Activated CD4-positive, alpha-beta T cell treated with anti-CD3 and anti-CD28 coated beads, Interleukin-2, amount 10 ng/mL, durations not matched to agents 7 days and 5 days (primary cell): ENCODE data around the gene YOD1. TPM values are rescaled to one million over a fixed set of nuclear protein-coding genes. Genes with fewer than 3 reads are reported as not detected.

Experiments
- CTCF ChIA-PET: fragments of 350-600 bp; sonication (Branson Sonifier 250); formaldehyde crosslinking; loops from one replicate; lab custom pipeline; 2021; ENCODE audit warnings: antibody characterized with exemption; lab: Charles Lee
- POLR2A ChIA-PET: fragments of 350-600 bp; sonication (Branson Sonifier 250); formaldehyde crosslinking; loops from one replicate; lab custom pipeline; 2021; ENCODE audit warnings: antibody characterized with exemption; lab: Charles Lee
- DNase-seq: peaks from one replicate; pipeline ENCODE4 v3.0.0-alpha.2; 2020
- H3K27ac Mint-ChIP-seq: one replicate; pipeline ENCODE4 v1.8.0; 2021; ENCODE audit warnings: mild to moderate bottlenecking, moderate library complexity, mixed read lengths
- H3K27me3 Mint-ChIP-seq: one replicate; pipeline ENCODE4 v1.8.0; 2021; ENCODE audit warnings: mixed read lengths
- H3K36me3 Mint-ChIP-seq: one replicate; pipeline ENCODE4 v1.8.0; 2021; ENCODE audit warnings: low read depth, mixed read lengths
- H3K4me1 Mint-ChIP-seq: one replicate; pipeline ENCODE4 v1.8.0; 2021; ENCODE audit warnings: mixed read lengths
- H3K4me3 Mint-ChIP-seq: one replicate; pipeline ENCODE4 v1.8.0; 2021; ENCODE audit warnings: mild to moderate bottlenecking, moderate library complexity, mixed read lengths
- H3K9me3 Mint-ChIP-seq: one replicate; pipeline ENCODE4 v1.8.0; 2021; ENCODE audit warnings: mixed read lengths
- total RNA-seq, 2 experiments: library from RNA; stranded (reverse); gene quantifications; one replicate each; pipeline ENCODE4 v1.2.3, GENCODE V29; 2021

YOD1 gene
- total RNA-seq, 2 experiments from 2014 or later: 7.3 TPM

GRCh38 chr1:207007352-207008033 lies 43.5 kb downstream of the YOD1 start:
- DNase-seq: no peak
- peaks cover 29% of the 10 kb centered on the region for H3K27me3 Mint-ChIP-seq
- CTCF ChIA-PET: no interaction called here
- POLR2A ChIA-PET: no interaction called here
- no peak overlapping the region for H3K27ac Mint-ChIP-seq
- H3K9me3 Mint-ChIP-seq: no peaks in the 10 kb centered on the region
- no peaks in the 10 kb centered on the region for H3K4me1 Mint-ChIP-seq
- no peak overlapping the region for H3K4me3 Mint-ChIP-seq
- no peaks in the 10 kb centered on the region for H3K36me3 Mint-ChIP-seq

- H3K27me3 Mint-ChIP-seq: peaks cover 23% of the 10 kb centered on the region
- no peaks in the 10 kb centered on the region for H3K36me3 Mint-ChIP-seq
- ChIA-PET CTCF (no interaction called here), POLR2A (no interaction called here)
- no peak overlapping the region for H3K4me3 Mint-ChIP-seq
- H3K4me1 Mint-ChIP-seq: no peaks in the 10 kb centered on the region
- H3K9me3 Mint-ChIP-seq: no peaks in the 10 kb centered on the region
- no peak for DNase-seq
- no peak overlapping the region for H3K27ac Mint-ChIP-seq
Measured at GRCh38 chr1:207006914-207007313, 44.1 kb downstream of the YOD1 start.

GRCh38 chr1:207006083-207006482 lies 44.9 kb downstream of the YOD1 start:
- CTCF ChIA-PET: interaction anchor here (1.0 kb wide), 2 partner anchors 20 to 60 kb away, joined by 3 read pairs; partner anchors contain the start of gene PIGR
- no peaks in the 10 kb centered on the region for H3K9me3 Mint-ChIP-seq
- no peak overlapping the region for H3K27ac Mint-ChIP-seq
- DNase-seq: no peak
- peaks cover 19% of the 10 kb centered on the region for H3K27me3 Mint-ChIP-seq
- H3K4me3 Mint-ChIP-seq: no peak overlapping the region
- H3K36me3 Mint-ChIP-seq: no peaks in the 10 kb centered on the region
- POLR2A ChIA-PET: no interaction called here
- no peaks in the 10 kb centered on the region for H3K4me1 Mint-ChIP-seq

- DNase-seq: peak; percentile 54
- Mint-ChIP-seq H3K4me1 (no peaks in the 10 kb centered on the region), H3K36me3 (no peaks in the 10 kb centered on the region), H3K9me3 (no peaks in the 10 kb centered on the region), H3K27ac (no peak overlapping the region), H3K27me3 (peaks cover 18% of the 10 kb centered on the region), H3K4me3 (no peak overlapping the region)
- CTCF ChIA-PET: interaction anchor here (0.8 to 1.8 kb wide), 8 partner anchors 15 to 66 kb away, joined by 3 to 4 read pairs (median 3); partner anchors contain the start of gene PIGR
- POLR2A ChIA-PET: no interaction called here
Measured at GRCh38 chr1:207004931-207005830, 45.8 kb downstream of the YOD1 start.

- Mint-ChIP-seq H3K4me1 (no peaks in the 10 kb centered on the region), H3K9me3 (no peaks in the 10 kb centered on the region), H3K36me3 (no peaks in the 10 kb centered on the region), H3K4me3 (no peak overlapping the region), H3K27me3 (peaks cover 27% of the 10 kb centered on the region), H3K27ac (no peak overlapping the region)
- ChIA-PET CTCF (interaction anchor here (1.2 to 1.8 kb wide), 3 partner anchors 12 to 21 kb away, joined by 3 to 4 read pairs (median 4); no protein-coding TSS in a partner anchor), POLR2A (no interaction called here)
- DNase-seq: no peak
Measured at GRCh38 chr1:207003210-207003609, 47.8 kb downstream of the YOD1 start.

GRCh38 chr1:207002724-207003146 lies 48.3 kb downstream of the YOD1 start:
- DNase-seq: no peak
- ChIA-PET POLR2A (no interaction called here), CTCF (interaction anchor here (1.7 kb wide), 1 partner anchor 22 kb away, joined by 3 read pairs; no protein-coding TSS in a partner anchor)
- H3K4me1 Mint-ChIP-seq: no peaks in the 10 kb centered on the region
- H3K4me3 Mint-ChIP-seq: no peak overlapping the region
- H3K27me3 Mint-ChIP-seq: peaks cover 27% of the 10 kb centered on the region
- no peaks in the 10 kb centered on the region for H3K36me3 Mint-ChIP-seq
- no peaks in the 10 kb centered on the region for H3K9me3 Mint-ChIP-seq
- no peak overlapping the region for H3K27ac Mint-ChIP-seq

GRCh38 chr1:207001492-207002245 lies 49.3 kb downstream of the YOD1 start:
- Mint-ChIP-seq H3K4me1 (no peaks in the 10 kb centered on the region), H3K9me3 (no peaks in the 10 kb centered on the region), H3K27me3 (peaks cover 28% of the 10 kb centered on the region), H3K36me3 (no peaks in the 10 kb centered on the region), H3K27ac (no peak overlapping the region), H3K4me3 (no peak overlapping the region)
- ChIA-PET CTCF (interaction anchor here (1.1 to 1.7 kb wide), 2 partner anchors 23 to 34 kb away, joined by 3 read pairs; no protein-coding TSS in a partner anchor), POLR2A (no interaction called here)
- DNase-seq: no peak

DNA sequence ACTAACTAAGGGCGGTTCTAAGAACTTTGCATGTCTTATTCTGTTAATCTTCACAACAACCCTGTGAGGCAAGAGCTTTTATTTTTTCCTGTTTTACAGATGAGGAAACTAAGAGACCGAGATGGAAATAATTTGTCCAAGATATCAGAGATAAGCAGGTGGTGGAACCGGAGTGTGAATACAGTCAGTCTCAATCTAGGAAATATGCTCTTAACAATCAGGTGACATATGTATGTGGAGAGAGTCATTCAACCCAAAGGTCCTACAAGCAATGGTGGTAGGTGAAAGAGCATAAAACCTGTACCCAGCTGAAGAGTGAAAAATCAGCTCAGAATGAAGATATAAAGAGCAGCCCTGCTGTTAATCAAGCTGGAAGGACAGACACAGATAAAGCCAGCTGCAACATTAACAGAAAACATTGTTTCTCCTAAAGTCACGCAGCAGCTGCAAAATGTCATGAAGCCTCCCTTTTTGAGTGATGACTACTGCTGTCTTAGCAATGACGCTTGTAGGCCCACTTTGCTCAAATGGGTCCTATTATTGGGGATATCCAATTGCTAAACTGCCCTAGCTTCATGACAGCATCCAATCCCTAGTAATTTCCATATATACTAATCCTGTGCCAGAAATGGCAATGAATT lies 50.2 kb downstream of the YOD1 start:
- Mint-ChIP-seq H3K4me1 (no peaks in the 10 kb centered on the region), H3K4me3 (no peak overlapping the region), H3K27ac (no peak overlapping the region), H3K27me3 (peaks cover 31% of the 10 kb centered on the region), H3K36me3 (no peaks in the 10 kb centered on the region), H3K9me3 (no peaks in the 10 kb centered on the region)
- CTCF ChIA-PET: no interaction called here
- no peak for DNase-seq
- POLR2A ChIA-PET: no interaction called here

- ChIA-PET CTCF (interaction anchor here (0.6 to 1.3 kb wide), 4 partner anchors 15 to 386 kb away, joined by 3 read pairs; partner anchors contain the start of gene EIF2D), POLR2A (no interaction called here)
- DNase-seq: no peak
- Mint-ChIP-seq H3K36me3 (no peaks in the 10 kb centered on the region), H3K9me3 (no peaks in the 10 kb centered on the region), H3K27ac (no peak overlapping the region), H3K4me1 (no peaks in the 10 kb centered on the region), H3K27me3 (peaks cover 34% of the 10 kb centered on the region), H3K4me3 (no peak overlapping the region)
Measured at GRCh38 chr1:206998816-206999215, 52.2 kb downstream of the YOD1 start.

Other genes with a start within 250 kb of the YOD1 start
- gene IL20, start 185.6 kb downstream of the YOD1 start, total RNA-seq: not detected
- gene IL24, start 153.8 kb downstream of the YOD1 start, total RNA-seq: not detected
- 100 to 1,000 TPM; 151 to 157 TPM for gene FCMR, start 129.3 kb downstream of the YOD1 start, total RNA-seq
- gene PIGR, start 104.7 kb downstream of the YOD1 start, total RNA-seq: not detected
- not detected for gene FCAMR, start 80.7 kb downstream of the YOD1 start, total RNA-seq
- not detected for gene C1orf116, start 18.5 kb downstream of the YOD1 start, total RNA-seq
- 1 to 10 TPM; 2.1 to 2.5 TPM for gene PFKFB2, start 2.1 kb upstream of the YOD1 start, total RNA-seq
- 1 to 10 TPM; 2.1 to 3.1 TPM for gene C4BPB, start 37.7 kb upstream of the YOD1 start, total RNA-seq
- gene C4BPA, start 53.0 kb upstream of the YOD1 start, total RNA-seq: not detected